Skeletal muscle tissue (tissue), 4 donors: ENCODE results near the gene SPATA16. TPM values are rescaled to one million over a fixed set of nuclear protein-coding genes. Genes with fewer than 3 reads are reported as not detected.

Source experiments
- H3K27ac ChIP-seq: one replicate; pipeline ENCODE4 v1.7.0; 2013; ENCODE audit warnings: mild to moderate bottlenecking, low read depth, low read length, inconsistent platforms
- H3K27me3 ChIP-seq, 3 donors: one replicate each; pipeline ENCODE4 v1.7.0; 2013; ENCODE audit warnings: low read length in 3 of 3; ENCODE audit not compliant: control insufficient read depth in 3 of 3, insufficient read depth in 3 of 3
- H3K36me3 ChIP-seq, 3 donors: one replicate each; pipeline ENCODE4 v1.7.0; 2013; ENCODE audit warnings: low read length in 3 of 3; ENCODE audit not compliant: control insufficient read depth in 3 of 3, insufficient read depth in 3 of 3
- H3K4me1 ChIP-seq, 3 donors: one replicate each; pipeline ENCODE4 v1.7.0; 2013; ENCODE audit warnings: low read length in 3 of 3, mild to moderate bottlenecking in 3 of 3; ENCODE audit not compliant: control insufficient read depth in 3 of 3, insufficient read depth in 3 of 3
- H3K4me3 ChIP-seq, 3 donors: one replicate each; pipeline ENCODE4 v1.7.0; 2013; ENCODE audit warnings: low read length in 3 of 3
- H3K9ac ChIP-seq, 3 donors: one replicate each; pipeline ENCODE4 v1.7.0; 2013; ENCODE audit warnings: low read length in 3 of 3, mild to moderate bottlenecking in 3 of 3, moderate library complexity in 2 of 3, low read depth in 1 of 3
- H3K9me3 ChIP-seq, 3 donors: one replicate each; pipeline ENCODE4 v1.7.0; 2013; ENCODE audit warnings: low read length in 3 of 3; ENCODE audit not compliant: control insufficient read depth in 3 of 3
- total RNA-seq: library from RNA; depleted of rRNA; stranded (reverse); fragments of >200 nt; gene quantifications from one replicate; pipeline ENCODE4 v1.2.3, GENCODE V29; 2014
- donor health status: Osteomylitis.

SPATA16 gene
- total RNA-seq, 1 donor from 2014 or later, result not detected

DNA sequence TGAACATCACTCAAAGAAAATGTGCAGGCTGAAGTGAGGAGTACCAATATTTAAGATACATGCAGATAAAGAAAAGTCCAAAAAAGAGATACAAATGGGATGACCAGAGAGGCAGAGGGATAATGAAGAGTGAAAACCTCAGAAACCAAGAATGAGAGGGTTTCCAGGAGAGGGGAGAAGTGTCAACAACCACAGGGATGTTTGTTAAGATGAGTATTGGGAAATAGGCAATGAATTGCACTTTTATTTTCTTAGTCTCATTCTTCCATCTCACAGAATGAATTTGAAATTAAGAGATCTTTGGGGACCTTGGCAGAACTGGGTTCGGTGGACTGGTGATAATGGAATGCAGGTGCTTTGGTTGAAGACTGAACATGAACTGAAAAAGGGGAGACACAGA, 288.0 kb downstream of the SPATA16 start:
- no peak overlapping the region for H3K27ac ChIP-seq
- no peak overlapping the region for H3K4me3 ChIP-seq
- no peaks in the 10 kb centered on the region for H3K4me1 ChIP-seq
- H3K27me3 ChIP-seq, result no peaks in the 10 kb centered on the region
- H3K9me3 ChIP-seq, result no peaks in the 10 kb centered on the region
- H3K9ac ChIP-seq, result no peak overlapping the region
- no peaks in the 10 kb centered on the region for H3K36me3 ChIP-seq

DNA sequence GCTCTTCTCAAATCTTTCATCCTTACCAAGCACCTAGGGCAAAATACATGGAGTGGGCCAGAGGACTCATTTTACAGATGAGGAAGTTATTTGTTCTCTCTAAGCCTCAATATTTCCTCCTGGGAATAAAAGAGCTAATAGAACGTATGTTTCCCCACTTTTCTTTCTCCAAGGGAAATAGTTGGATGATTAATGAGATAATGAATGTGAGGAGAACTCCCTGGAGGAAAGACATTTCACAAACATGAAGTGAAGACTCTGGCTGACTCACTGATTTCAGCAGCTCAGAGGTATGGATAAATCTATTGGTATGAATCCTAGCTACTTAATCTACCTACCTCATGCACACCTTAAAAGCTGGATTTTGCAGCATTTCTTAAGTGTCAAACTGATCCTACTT, 292.1 kb downstream of the SPATA16 start:
- Histone ChIP-seq H3K4me1 (no peaks in the 10 kb centered on the region), H3K9me3 (no peaks in the 10 kb centered on the region), H3K27me3 (no peaks in the 10 kb centered on the region), H3K4me3 (no peak overlapping the region), H3K9ac (no peak overlapping the region), H3K36me3 (no peaks in the 10 kb centered on the region), H3K27ac (no peak overlapping the region)

GRCh38 chr3:172847292-172847691, 293.7 kb downstream of the SPATA16 start:
- Histone ChIP-seq H3K4me1 (no peaks in the 10 kb centered on the region), H3K36me3 (no peaks in the 10 kb centered on the region), H3K9ac (no peak overlapping the region), H3K27ac (no peak overlapping the region), H3K9me3 (no peaks in the 10 kb centered on the region), H3K4me3 (no peak overlapping the region), H3K27me3 (peaks cover 0 to 4% (median 0%) of the 10 kb centered on the region in 3 donors)

- Histone ChIP-seq H3K36me3 (no peaks in the 10 kb centered on the region), H3K27ac (no peak overlapping the region), H3K4me1 (no peaks in the 10 kb centered on the region)
Observed at GRCh38 chr3:172846706-172847105, 294.3 kb downstream of the SPATA16 start.

DNA sequence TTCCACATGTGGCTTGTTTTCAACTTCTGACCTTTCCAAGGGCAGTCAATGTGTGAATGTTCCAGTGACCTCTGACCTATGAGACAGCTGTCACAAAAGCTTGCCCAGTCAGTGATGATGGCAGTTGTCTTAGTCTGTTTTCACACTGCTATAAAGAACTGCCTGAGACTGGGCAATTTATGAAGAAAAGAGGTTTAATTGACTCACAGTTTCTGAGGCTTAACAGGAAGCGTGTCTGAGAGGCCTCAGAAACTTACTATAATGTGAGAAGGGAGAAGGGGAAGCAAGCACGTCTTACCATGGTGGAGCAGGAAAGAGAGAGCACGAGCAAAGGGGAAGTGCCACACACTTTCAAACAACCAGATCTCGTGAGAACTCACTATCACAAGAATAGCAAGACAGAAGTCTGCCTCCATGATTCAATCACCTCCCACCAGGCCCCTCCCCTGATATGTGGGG, 294.9 kb downstream of the SPATA16 start:
- H3K4me1 ChIP-seq, result no peaks in the 10 kb centered on the region
- no peaks in the 10 kb centered on the region for H3K36me3 ChIP-seq
- H3K27me3 ChIP-seq, result peaks cover 0 to 4% (median 0%) of the 10 kb centered on the region in 3 donors
- no peak overlapping the region for H3K4me3 ChIP-seq
- H3K27ac ChIP-seq, result no peak overlapping the region
- H3K9ac ChIP-seq, result no peak overlapping the region
- H3K9me3 ChIP-seq, result no peaks in the 10 kb centered on the region

More at GRCh38 chr3:172846706-172847105, 294.3 kb downstream of the SPATA16 start:
- H3K9me3 ChIP-seq, result no peaks in the 10 kb centered on the region
- H3K9ac ChIP-seq, result no peak overlapping the region
- peaks cover 0 to 4% (median 0%) of the 10 kb centered on the region in 3 donors for H3K27me3 ChIP-seq
- H3K4me3 ChIP-seq, result no peak overlapping the region

GRCh38 chr3:172844428-172844827, 296.6 kb downstream of the SPATA16 start:
- Histone ChIP-seq H3K27ac (no peak overlapping the region), H3K27me3 (peaks cover 0 to 4% (median 0%) of the 10 kb centered on the region in 3 donors), H3K9ac (no peak overlapping the region), H3K4me3 (no peak overlapping the region), H3K36me3 (no peaks in the 10 kb centered on the region), H3K9me3 (no peaks in the 10 kb centered on the region), H3K4me1 (no peaks in the 10 kb centered on the region)

GRCh38 chr3:172840913-172841312, 300.1 kb downstream of the SPATA16 start:
- Histone ChIP-seq H3K9ac (no peak overlapping the region), H3K4me1 (no peaks in the 10 kb centered on the region), H3K4me3 (no peak overlapping the region), H3K9me3 (no peaks in the 10 kb centered on the region), H3K27ac (no peak overlapping the region), H3K27me3 (peaks cover 0 to 8% (median 2%) of the 10 kb centered on the region in 3 donors), H3K36me3 (no peaks in the 10 kb centered on the region)

DNA sequence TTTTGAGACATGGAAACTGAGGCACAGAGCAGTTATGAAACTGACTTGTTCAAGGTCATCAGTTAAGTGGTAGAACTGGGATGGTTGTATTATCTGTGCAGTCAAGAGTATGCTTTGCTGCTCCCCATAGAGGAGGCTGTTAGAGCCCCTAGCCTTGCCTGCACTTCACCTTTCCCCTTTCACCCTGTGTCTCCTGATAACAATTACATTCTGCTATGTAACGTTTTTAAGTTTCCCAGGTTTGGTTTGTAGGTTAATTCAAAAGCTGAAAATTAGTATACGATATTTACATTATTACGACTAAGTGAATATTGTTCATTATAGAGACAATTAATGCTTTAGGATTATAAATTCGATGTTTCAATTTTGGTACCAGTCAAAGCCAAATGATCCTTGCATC, 300.6 kb downstream of the SPATA16 start:
- no peak overlapping the region for H3K4me3 ChIP-seq
- no peak overlapping the region for H3K27ac ChIP-seq
- no peak overlapping the region for H3K9ac ChIP-seq
- H3K27me3 ChIP-seq, result peaks cover 0 to 8% (median 2%) of the 10 kb centered on the region in 3 donors
- H3K36me3 ChIP-seq, result no peaks in the 10 kb centered on the region
- no peaks in the 10 kb centered on the region for H3K9me3 ChIP-seq
- no peaks in the 10 kb centered on the region for H3K4me1 ChIP-seq

DNA sequence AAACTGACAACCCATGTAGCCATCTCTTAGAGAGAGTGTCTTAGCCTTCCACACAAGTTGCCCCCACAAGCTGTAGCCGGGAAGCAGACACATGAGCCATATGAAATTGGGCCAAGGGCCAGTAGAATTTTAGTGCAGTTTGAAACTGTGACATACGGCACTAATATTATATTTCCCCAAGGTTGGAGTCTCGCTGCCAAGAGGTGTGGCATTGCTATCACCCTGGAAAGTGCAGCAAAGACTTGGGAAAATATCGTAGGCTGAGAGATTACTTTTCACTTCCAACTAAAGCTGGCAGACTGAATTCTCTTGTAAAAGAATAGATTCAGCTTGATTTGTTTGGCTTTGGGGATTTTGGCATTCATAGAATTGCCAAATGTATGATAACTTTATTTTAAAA, 301.4 kb downstream of the SPATA16 start:
- no peaks in the 10 kb centered on the region for H3K4me1 ChIP-seq
- no peaks in the 10 kb centered on the region for H3K36me3 ChIP-seq
- no peak overlapping the region for H3K27ac ChIP-seq
- no peak overlapping the region for H3K4me3 ChIP-seq
- H3K9ac ChIP-seq, result no peak overlapping the region
- H3K27me3 ChIP-seq, result peaks cover 0 to 8% (median 2%) of the 10 kb centered on the region in 3 donors
- no peaks in the 10 kb centered on the region for H3K9me3 ChIP-seq
